GM19328 (cell line): ENCODE measurements around the gene NMRK2.
"Not testable (repeated sequence)": the region's sequence is repeated elsewhere in the genome, so short reads cannot be mapped to it uniquely, and the experiment has no call there.

Experiments used
- ATAC-seq: cut with Tn5 transposase; IDR thresholded peaks from one replicate; pipeline ENCODE4 v1.9.1; 2021; ENCODE audit warnings: mild to moderate bottlenecking, moderate library complexity; ENCODE audit not compliant: unreplicated experiment

NMRK2 gene

DNA sequence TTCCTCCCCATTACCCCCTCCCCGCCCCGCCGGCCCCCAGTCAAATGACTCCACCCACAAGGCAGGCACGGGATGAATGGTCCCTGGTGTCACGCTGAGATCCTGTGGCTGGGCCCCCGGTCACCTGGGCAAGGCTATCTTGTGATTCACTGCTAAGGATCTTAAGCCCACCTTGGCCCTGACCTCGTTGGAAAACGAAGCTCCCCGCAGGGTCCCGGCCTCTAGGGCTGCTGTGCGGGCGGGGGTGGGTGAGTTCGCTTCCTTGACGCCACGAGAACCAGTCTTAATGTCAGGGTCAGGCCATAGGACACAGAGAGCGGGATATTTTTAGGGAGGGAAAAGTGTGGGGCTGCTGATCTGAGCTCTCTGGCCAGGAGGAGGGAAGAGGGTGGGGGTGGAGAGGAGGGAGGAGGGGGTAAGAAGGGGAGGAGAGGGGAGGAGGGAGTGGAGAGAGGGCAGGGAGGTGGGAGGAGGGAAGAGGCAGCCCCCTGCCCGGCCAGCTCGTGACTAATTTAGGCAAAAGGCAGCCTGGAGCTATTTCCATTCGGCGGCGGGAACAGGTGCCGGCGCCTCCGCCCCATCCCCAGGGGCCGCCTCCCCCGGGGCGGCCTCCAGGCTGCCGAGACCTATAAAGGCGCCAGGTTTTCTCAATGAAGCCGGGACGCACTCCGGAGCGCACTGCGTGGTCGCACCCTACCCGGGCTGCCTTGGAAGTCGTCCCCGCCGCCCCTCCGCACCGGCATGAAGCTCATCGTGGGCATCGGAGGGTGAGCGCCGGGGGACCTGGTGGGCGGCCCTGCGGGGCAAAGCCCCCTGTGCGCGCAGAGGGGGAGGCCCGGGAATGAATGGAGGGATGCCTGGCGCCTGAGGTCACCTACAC, at the start of gene NMRK2:
Gene NMRK2, plus strand, starts transcription at position 139 of the 880 bp plus-strand sequence. Its CDS starts 603 bp downstream, at position 742.
- no peak for ATAC-seq

DNA sequence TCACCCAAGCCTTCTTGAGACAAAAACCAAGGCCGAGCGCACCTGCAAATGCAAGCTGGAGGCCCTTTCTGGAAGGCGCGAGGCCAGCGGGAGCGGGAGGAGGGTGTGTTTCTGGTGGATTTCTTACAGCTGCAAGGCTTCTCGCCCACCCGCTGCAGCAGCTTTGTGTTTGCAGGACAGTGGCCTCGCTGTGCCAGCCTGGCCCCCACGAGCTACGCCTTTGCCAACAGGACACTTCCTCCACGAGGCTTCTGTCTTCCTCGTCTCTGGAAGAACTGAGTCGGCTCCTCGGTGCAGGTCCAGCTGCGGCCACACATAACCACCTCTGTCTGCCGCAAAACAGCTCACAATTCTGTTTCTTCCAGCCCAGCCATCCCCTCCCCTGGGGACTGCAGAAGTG, 42.3 kb upstream of the NMRK2 start:
- ATAC-seq = no peak

- no peak for ATAC-seq
Observed at GRCh38 chr19:3893509-3894179, 39.2 kb upstream of the NMRK2 start.

DNA sequence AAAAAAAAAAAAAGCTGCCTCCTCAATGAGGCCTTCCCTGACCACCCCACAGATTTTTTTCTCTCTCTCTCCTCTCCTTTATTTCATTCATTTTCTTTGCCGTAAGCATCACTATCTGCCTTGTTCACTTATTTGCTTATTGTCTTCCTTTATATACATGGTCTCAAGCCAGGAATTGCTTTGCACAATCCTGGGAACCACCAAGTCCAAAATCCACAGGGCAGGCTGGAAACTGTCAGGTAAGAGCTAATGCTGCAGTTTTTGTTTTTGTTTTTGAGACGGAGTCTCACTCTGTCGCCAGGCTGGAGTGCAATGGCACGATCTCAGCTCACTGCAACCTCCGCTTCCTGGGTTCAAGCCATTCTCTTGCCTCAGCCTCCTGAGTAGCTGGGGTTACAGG, 37.9 kb upstream of the NMRK2 start:
- not testable (repeated sequence) for ATAC-seq

GRCh38 chr19:3895788-3896187, 37.1 kb upstream of the NMRK2 start:
- ATAC-seq = no peak

GRCh38 chr19:3897936-3898335, 34.9 kb upstream of the NMRK2 start:
- no peak for ATAC-seq

GRCh38 chr19:3898426-3898825, 34.4 kb upstream of the NMRK2 start:
- ATAC-seq = no peak

DNA sequence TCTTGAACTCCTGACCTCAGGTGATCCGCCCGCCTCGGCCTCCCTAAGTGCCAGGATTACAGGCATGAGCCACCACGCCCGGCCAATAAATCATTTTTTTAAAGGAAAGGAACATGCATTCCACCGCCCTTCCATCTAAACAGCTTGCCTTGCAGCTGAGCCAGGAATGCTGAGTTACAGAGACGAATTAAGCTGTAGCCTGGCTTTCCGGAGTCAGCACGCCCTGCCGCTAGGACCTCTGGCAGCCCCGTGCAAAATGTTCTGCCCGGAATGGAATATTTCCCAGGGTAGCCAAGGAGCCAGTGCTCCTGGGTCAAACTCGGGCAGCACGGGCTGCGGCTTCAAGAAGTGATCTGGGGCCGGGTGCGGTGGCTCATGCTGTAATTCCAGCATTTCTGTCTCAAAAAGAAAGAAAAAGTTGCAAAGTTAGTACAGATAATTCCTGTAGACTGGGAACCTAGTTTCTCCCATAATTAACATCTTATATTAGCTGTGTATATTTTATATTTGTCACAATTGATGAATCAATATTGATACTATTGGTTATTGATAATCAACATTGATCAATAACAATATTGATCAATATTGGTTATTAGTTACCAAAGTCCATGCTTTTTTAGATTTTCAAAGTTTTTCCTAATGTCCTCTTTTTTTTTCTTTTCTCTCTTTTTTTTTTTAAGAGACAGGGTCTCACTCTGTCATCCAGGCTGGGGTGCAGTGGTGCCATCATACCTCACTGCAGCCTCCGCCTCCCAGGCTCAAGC, 33.2 kb upstream of the NMRK2 start:
- no peak for ATAC-seq

DNA sequence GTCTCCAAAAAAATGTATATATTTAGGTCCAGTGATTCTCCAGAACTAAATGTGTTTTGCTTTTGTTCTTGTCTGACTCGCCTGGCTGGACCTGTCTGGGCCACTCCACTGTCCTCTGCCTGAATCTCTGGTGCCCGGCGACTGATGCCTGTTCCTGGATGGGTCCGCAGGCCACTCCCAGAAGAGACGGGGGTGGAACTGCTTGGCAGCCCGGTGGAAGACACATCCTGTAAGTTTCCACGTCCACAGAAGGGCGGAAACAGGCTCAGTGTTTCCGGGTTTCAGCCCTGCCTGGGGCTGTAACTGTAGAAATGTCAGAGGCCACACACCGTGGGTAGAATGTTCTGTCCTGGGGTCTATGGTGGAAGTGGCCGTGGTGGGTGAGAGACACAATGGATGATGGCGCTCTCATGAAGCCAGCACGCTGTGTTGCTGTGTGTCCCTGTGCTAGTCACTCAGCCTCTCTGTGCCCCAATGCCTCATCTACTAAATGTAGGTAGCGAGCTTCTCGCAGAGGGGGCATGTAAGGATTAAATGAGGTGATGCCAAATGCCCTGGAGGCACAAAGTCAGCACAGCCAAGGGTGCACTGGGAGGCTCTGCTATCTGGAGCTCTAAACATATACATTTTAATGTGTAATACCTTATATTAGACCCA, 30.4 kb upstream of the NMRK2 start:
- no peak for ATAC-seq

GRCh38 chr19:3904233-3904632, 28.6 kb upstream of the NMRK2 start:
- ATAC-seq = no peak

DNA sequence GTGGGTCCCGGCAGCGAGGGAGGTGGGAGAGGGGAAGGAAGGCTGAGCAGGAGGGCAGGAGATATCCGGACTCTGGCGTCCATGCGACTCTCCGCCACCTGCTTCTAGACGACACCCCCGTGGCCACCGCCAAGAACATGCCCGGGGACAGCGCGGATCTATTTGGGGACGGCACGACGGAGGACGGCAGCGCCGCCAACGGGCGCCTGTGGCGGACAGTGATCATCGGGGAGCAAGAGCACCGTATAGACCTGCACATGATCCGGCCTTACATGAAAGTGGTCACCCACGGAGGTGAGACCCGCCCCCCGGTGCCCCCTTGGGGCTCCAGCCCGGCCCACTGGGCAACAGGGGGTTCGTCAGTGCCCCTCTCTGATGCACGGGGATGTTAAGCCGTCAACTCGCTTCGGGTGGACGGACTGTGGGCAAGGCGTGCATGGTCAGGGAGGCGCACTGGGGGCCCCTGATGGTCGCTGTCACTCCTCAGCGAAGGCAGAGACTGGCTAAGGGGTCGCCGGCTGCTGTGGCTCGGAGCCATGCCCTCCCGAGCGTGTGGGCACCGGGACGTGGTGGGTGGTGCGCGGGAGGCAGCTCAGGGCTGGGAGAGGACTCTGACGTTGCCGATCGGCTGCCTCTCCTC, 25.1 kb upstream of the NMRK2 start:
- ATAC-seq = no peak

DNA sequence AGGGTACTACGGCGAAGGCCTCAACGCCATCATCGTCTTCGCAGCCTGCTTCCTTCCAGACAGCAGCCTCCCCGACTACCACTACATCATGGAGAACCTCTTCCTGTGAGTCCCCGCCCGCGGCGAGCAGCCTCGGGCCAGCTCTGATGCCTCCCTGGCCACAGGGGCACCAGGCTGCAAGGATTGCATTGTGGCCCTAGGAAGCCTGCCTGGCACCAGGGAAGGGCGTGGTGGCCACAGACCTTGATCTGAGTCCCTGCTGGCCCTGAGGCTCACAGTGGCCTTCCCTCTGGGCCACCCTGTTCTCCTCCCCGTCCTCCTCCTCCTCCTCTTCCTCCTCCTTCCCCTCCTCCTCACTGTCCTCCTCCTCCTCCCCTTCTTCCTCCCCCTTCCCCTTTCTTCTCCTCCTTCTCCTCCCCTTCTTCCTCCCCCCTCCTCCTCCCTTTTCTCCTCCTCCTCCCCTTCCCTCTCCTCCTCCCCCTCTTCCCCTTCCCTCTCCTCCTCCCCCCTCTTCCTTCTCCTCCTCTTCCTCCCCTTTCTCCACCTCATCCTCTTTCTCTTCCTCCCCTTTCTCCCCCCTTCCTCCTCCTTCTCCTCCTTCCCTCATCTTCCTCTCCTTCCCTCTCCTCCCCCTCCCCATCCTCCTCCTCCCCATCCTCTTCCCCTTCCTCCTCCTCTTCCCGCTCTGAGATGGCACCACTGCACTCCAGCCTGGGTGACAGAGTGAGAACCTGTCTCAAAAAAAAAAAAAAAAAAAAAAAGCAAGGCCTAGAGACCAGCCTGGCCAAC, 24.4 kb upstream of the NMRK2 start:
- ATAC-seq = no peak

- ATAC-seq = no peak
Observed at GRCh38 chr19:3910105-3910504, 22.8 kb upstream of the NMRK2 start.

- ATAC-seq = no peak
Observed at GRCh38 chr19:3914199-3914598, 18.7 kb upstream of the NMRK2 start.

DNA sequence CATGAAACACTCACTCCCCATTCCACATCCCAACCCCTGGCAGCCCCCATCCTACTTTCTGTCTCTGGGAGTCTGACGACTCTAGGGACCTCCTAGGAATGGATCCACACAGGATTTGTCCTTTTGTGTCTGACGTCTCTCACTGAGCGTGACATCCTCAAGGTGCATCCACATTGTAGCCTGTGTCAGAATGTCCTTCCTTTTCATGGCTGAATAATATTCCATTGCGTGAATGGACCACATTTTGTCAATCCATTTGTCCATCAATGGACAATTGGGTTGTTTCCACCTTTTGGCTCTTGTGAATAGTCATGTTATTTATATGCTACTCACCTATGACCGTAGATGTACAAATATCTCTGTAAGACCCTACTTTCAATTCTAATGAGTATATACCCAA, 16.8 kb upstream of the NMRK2 start:
- ATAC-seq = no peak

- no peak for ATAC-seq
Observed at GRCh38 chr19:3919793-3920192, 13.1 kb upstream of the NMRK2 start.

DNA sequence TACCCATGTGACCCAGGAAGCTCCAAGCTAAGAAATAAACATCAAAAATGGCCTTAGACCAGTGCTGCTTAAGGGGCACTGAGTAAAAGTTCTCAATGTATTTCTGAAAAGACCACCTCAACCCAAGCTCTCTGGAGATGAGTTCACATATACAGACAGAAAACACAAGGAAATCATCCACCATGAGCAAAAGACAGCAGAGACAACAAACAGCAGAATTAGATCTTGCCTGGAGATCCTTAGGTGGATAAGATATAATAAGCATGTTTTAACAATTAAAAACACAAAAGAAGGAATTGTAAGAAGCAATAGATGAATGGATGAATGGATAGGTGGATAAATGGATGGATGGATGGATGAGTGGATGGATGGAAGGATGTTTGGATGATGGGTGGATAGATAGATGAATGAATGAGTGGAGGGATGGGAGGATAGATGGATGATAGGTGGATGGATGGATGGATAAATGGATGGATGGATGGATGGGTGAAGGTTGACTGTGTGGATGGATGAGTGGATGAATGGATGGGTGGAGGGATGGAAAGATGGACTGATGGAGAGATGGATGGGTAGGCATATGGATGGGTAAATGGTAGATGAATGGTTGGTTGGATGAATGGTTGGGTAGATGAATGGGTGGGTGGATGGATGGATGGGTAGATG, 9.6 kb upstream of the NMRK2 start:
- ATAC-seq = no peak

DNA sequence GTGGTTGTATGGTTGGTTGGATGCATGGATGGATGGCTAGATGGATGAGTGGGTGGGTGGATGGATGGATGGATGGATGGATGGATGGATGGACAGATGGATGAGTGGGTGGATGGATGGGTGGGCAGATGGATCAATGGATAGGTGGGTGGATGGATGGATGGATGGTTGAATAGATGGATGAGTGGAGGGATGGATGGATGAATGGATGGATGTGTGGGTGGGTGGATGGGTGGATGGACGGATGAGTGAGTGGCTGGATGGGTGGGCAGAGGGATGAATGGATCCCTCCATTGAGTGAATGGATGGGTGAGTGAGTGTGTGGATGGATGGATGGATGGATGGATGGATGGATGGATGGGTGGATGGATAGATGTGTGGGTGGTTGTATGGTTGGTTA, 9.0 kb upstream of the NMRK2 start:
- no peak for ATAC-seq

- ATAC-seq = no peak
Observed at GRCh38 chr19:3931041-3931440, 1.8 kb upstream of the NMRK2 start.
